Lower leg skin (tissue), 3 donors: ENCODE results near the gene WNT7B.

Experiments
- POLR2A ChIP-seq, 2 donors: fragments of 450-650 bp; IDR thresholded peaks; one replicate each; pipeline ENCODE4 v1.6.1; 2016 to 2017; ENCODE audit warnings: antibody characterized with exemption in 2 of 2, mild to moderate bottlenecking in 1 of 2, moderate library complexity in 1 of 2
- TF ChIP-seq, protein P1 (sequence below), 3 donors: fragments of 450-650 bp; IDR thresholded peaks; one replicate each; pipeline ENCODE4 v1.5.1; 2016; ENCODE audit warnings: antibody characterized with exemption in 3 of 3, mild to moderate bottlenecking in 3 of 3, moderate library complexity in 2 of 3

DNA sequence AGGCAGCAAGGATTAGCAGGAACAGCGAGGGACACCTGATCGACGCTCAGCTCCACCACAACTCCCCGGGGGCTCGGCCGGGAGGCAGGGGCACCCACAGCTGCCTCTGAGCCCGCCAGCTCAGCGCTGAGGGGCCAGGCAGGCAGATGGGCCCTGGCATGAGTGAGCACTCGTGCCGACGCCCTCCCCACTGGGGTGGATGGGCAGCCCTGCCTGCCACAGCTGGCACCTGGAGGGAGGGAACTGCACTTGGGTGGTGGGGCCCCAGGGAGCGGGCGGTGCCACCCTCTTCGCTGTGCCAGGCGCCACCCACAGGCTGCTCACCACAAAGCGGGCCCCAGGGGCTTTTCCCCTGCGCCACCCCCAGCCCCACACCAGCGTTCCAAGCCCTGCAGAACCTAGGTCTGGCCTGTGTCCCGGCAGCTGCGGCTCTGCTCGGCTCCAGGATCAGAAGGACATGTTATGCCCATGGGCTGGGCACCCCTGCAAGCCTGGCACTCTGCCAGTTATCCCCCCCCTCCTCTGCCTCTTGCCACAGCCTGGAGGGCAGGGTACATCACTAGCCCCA, 28.8 kb downstream of the WNT7B start:
- TF ChIP-seq, protein P1, sequence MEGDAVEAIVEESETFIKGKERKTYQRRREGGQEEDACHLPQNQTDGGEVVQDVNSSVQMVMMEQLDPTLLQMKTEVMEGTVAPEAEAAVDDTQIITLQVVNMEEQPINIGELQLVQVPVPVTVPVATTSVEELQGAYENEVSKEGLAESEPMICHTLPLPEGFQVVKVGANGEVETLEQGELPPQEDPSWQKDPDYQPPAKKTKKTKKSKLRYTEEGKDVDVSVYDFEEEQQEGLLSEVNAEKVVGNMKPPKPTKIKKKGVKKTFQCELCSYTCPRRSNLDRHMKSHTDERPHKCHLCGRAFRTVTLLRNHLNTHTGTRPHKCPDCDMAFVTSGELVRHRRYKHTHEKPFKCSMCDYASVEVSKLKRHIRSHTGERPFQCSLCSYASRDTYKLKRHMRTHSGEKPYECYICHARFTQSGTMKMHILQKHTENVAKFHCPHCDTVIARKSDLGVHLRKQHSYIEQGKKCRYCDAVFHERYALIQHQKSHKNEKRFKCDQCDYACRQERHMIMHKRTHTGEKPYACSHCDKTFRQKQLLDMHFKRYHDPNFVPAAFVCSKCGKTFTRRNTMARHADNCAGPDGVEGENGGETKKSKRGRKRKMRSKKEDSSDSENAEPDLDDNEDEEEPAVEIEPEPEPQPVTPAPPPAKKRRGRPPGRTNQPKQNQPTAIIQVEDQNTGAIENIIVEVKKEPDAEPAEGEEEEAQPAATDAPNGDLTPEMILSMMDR (IDR thresholded peaks at IDR 0.05), result no peak
- TF ChIP-seq POLR2A (IDR thresholded peaks at IDR 0.05), result no peak
